HUDEP-2 (cell line): ENCODE measurements around the gene TMEM43.
"Not testable (repeated sequence)": the region's sequence is repeated elsewhere in the genome, so short reads cannot be mapped to it uniquely, and the experiment has no call there.

Experiments
- DNase-seq, 76 experiments: peaks; one replicate each; lab custom pipeline; 2025; ENCODE audit not compliant: unreplicated experiment in 76 of 76; lab: John Stamatoyannopoulos, UW

Gene TMEM43, protein sequence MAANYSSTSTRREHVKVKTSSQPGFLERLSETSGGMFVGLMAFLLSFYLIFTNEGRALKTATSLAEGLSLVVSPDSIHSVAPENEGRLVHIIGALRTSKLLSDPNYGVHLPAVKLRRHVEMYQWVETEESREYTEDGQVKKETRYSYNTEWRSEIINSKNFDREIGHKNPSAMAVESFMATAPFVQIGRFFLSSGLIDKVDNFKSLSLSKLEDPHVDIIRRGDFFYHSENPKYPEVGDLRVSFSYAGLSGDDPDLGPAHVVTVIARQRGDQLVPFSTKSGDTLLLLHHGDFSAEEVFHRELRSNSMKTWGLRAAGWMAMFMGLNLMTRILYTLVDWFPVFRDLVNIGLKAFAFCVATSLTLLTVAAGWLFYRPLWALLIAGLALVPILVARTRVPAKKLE

DNA sequence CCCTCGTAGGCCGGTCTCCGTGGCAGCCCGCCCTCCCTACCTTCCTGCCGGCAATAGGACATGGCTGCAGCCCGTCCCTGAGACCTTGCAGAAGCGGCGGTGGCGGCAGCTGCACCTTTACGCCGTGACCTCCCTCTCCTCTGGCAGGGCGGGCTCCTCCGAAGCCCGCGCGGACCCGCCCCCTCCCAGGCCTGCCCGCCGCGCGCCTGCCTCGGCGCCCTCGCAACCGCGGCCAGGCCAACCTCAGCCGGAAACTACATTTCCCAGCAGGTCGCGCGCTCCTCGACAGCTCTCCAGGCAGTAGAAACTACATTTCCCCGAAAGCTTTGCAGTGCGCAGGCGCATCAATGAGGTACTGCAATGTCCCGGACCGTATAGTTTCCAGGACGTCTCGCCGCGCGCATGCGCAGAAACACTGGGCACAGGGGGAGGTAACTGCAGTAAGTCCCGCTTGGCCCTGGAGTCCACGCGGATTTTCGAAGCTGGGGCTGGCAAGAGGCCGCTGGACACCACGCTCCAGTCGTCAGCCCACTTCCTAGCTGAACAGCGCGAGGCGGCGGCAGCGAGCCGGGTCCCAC is at the start of gene TMEM43, which contains the start of gene CHCHD4:
Gene TMEM43, plus strand, starts transcription at position 438 of the 578 bp plus-strand sequence. CDS start 142 bp downstream, outside the sequence.
Gene CHCHD4, minus strand, starts transcription at position 256 of the 578 bp plus-strand sequence. Its CDS starts 194 bp downstream, at position 62.
- DNase-seq = peak; percentile 58 to 98 (median 95)

DNA sequence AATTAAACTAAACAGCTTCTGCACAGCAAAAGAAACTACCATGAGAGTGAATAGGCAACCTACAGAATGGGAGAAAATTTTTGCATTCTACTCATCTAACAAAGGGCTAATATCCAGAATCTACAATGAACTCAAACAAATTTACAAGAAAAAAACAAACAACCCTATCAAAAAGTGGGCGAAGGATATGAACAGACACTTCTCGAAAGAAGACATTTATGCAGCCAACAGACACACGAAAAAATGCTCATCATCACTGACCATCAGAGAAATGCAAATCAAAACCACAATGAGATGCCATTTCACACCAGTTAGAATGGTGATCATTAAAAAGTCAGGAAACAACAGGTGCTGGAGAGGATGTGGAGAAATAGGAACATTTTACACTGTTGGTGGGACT is 49.6 kb upstream of the TMEM43 start:
- not testable (repeated sequence) for DNase-seq

DNA sequence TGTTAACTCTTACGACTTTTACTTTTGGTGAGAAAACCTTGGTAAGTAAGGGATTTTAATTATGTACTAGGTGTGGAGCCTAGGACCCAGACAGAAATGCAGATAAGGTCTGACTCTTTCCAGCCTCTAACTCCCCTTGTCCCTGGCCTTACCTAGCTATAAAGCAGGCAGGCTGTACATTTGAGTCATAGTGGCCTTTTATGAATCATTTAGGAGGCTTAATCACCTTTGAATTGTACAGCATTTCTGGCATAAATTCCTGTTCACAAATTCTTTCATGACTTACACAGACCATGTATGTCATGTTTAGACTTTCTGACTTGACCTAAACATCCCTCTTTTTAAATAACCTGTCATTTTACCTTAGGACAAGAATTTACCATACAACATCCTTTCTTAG is 47.5 kb upstream of the TMEM43 start:
- no peak for DNase-seq

DNA sequence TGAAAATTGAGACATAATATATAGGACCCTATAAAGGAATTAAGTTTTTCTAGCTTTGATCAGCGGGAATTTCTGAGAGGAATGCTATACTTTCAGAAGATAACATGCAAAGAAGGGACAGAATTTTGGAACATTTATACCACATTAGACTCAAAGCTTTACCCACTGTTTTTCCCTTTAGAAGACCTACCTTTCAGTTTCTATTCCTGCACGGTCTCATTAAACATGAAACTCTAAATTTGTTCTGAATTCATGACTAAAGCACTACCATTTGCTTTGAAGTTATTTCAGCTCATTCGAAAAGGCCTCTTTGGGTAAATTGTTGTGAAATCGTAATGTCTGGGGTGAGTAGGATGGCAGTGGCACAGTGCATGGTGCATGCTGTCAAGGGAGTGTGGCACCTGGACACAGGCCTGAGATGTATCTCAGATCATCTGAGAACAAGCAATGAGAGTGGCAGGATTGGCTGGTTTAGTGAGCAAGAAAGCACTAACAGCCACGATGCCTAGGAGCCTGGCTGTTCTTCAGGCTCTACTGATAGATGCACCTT is 42.7 kb upstream of the TMEM43 start:
- DNase-seq = no peak

DNA sequence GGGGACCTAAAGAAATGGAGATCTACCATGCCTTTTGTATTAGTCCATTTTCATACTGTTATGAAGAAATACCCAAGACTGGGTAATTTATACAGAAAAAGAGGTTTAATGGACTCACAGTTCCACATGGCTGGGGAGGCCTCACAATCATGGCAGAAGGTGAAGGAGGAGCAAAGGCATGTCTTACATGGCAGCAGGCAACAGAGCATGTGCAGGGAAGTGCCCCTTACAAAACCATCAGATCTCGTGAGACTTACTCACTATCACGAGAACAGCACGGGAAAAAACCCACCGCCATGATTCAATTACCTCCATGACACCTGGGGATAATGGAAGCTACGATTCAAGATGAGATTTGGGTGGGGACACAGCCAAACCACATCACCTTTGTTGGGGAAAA is 37.4 kb upstream of the TMEM43 start:
- not testable (repeated sequence) for DNase-seq

DNA sequence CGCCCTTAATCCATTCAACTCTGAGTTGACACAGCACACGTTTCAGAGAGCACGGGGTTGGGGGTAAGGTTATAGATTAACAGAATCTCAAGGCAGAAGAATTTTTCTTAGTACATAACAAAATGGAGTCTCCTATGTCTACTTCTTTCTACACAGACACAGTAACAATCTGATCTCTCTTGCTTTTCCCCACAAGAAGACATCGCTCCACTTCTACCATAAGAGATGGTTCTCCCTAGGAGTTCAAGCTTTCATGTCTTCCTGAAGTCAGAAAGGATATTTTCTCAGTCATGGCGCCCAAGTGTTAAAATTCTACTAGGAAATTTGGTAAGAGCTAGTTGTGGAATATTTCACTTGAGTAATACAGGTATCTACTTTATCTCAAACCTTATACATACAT is 32.9 kb upstream of the TMEM43 start:
- DNase-seq = not testable (repeated sequence)

DNA sequence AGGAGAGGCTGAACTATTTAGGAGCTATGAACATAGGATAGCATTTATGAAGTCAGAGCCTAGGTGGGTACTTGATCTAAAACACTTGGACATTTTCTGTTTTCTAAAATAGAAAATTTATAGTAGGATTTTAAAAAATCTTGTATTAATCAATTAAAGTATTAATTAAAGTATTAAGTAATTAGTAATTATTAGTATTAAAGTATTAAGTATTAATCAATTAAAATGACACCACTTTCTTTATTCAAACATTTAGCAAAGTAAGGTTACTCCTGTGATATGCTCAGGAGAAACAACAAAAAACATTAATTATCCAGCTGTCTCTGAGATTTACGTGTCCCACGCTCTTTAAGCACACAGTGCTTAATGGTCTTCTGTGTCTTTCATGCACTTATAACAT is 32.4 kb upstream of the TMEM43 start:
- no peak for DNase-seq

DNA sequence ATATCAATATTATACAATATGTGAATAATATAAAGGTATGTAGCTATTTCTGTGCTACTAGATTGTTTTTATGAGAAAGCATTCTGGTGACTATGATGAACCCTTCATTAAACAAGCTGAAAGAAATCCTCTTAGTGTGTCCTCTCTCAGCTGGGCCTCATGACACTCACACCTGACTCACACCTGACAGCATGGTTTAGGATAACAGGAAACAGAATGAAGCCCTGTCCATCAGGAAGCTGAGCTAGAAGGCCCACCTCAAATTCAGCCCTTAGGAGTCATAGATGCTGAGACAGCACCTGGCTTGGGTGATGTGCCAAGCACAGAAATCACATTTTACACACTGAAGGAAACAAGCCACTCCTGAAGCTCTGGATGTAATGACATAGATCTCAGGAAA is 31.0 kb upstream of the TMEM43 start:
- DNase-seq = no peak

DNA sequence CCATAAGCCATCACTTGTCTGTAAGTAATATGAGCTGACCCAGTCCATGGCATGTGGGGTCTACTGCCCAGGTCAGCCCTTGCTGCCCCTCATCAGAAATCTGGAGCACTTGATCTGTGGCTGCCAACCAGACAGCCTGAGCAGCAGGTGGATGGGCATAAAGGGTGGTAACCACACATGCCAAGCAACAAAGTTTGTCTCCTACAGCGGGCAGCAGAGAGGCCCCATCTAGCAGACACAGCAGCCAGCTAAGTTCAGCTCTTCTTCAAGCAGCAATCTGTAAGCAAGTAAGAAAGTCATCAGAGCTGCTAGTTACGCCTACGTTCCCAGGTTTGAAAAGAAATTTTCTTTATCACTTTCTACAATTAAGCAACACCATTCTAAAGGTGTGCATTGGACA is 28.1 kb upstream of the TMEM43 start:
- DNase-seq = no peak

DNA sequence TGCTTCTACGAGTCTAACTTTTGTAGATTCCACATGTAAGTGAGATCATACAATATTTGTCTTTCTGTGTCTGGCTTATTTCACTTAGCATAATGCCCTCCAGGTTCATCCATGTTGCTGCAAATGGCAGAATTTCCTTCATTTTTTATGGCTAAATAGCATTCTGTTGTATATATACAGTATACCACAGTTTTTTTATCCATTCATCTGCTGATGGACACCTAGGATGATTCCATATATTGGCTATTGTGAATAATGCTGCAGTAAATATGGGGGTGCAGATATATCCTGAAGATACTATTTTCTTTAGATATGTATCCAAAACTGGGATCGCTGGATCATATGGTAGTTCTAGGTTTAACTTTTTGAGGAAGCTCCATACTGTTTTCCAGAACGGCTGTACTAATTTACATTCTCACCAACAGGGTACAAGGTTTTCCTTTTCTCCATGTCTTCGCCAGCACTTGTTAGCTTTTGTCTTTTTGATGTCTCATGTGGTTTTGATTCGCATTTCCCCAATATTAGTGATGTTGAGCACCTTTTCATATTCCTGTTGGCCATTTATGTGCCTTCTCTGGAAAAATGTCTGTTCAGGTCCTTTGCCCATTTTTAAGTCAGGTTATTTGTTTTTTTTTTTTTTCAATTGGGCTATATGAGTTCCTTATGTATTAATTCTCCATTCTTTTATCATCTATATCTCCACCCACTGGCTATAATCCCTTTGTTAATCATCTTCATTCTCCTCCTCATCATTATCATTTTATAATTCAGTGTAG is 27.0 kb upstream of the TMEM43 start:
- DNase-seq = no peak

DNA sequence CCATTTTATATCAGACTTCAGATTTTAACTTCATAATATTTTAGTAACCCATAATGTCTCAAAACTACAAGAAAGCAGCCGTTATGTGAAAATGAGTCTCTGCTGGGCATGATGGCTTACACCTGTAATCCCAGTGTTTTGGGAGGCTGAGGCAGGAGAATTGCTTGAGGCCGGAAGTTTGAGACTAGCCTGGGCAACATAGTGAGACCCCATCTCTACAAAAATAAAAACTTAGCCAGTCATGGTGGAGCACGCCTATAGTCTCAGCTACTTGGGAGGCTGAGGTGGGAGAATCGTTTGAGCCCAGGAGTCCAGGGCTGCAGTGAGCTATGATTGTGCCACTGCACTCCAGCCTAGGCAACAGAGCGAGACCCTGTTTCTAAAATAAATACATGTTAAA is 15.0 kb upstream of the TMEM43 start:
- DNase-seq = not testable (repeated sequence)

DNA sequence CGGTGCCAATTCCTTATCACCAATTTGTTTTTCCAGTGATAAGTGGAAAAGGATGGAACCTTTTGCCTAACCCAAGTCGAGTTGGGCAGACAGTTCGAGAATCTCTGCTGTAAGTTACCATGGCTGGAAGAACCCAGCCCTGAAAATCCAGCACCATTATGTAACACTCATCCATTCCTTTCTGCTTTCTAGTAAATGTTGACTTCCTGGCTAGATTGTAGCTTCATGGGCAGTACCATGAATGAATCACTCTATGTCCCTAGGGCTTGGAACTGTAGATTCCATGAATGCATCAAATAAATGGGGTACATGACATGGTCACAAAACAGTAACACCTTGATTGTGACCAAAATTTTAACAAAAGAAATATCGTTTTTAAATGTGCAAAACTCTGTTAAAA is 14.2 kb upstream of the TMEM43 start:
- no peak for DNase-seq

DNA sequence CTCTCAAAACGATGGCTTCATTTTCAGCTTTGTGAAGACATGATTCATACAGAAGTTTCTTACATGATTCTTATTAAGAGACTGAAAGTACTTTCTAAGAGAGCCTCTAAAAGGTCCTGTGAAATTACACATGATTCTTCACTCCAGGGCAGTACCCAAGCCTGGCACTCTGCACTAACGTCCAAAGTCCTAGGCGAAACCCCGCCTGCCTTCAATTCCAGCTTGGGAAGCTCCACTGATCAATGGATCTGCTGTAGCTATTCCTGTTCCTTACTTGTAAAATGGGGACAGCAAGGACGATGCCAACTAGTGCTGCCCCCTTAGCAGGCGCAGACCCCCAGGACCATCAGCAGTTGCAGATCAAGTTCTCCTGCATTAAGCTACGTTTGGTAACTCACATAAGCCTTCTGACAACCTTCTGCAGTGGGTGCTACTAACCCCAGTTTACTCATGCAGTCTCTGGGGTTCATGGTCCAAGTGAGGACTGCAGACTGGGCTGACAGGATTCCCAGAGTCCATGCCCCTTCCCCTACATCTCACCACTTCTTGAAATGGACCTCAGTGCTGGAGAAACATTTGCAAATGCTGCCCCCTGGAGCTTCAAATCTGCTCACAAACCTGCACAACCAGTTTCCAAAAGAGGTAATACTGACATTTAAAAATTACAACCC is 10.8 kb upstream of the TMEM43 start:
- DNase-seq = no peak

DNA sequence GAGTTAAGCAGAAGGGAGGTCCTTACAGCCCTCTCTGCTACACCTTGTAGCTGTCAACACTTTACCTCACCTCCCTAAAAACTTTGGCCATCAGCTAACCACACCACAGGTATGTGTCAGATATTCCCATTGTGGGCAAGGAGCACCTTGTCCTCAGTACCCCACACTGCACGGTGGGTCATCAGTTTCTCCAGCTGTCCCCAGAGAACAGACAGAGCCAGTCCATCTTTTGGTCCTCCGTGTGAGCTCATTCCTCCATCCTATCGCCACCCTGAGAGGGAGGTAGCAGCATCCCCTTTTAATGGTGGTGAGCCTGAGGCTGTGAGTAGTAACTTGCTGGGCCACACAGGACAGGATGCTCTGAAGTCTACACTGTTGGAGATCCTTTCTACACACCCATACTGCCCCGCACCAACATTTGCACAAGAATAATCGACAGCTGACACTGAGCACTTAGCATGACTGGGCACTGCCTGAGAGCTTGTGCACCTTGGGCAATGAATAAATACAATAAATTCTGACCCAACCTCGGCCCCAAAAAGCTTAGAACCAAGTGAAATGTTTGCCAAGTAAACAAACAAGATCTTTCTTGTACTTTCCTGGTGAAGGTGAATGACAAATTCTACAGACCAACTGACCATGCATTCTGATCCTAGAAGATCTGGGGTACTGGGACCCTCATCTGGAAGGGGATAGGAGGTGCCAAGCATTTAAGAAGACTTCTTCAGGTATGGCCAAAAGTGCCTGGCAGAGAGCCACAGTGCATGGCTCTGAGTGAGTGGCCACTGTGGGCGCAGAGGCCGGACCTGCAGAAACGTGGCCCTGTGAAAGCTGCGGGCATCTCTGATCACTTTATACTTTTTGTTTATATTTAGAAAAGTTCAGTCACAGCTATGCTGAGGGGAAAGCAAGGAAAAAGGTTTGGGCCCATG is 7.1 kb upstream of the TMEM43 start:
- no peak for DNase-seq

DNA sequence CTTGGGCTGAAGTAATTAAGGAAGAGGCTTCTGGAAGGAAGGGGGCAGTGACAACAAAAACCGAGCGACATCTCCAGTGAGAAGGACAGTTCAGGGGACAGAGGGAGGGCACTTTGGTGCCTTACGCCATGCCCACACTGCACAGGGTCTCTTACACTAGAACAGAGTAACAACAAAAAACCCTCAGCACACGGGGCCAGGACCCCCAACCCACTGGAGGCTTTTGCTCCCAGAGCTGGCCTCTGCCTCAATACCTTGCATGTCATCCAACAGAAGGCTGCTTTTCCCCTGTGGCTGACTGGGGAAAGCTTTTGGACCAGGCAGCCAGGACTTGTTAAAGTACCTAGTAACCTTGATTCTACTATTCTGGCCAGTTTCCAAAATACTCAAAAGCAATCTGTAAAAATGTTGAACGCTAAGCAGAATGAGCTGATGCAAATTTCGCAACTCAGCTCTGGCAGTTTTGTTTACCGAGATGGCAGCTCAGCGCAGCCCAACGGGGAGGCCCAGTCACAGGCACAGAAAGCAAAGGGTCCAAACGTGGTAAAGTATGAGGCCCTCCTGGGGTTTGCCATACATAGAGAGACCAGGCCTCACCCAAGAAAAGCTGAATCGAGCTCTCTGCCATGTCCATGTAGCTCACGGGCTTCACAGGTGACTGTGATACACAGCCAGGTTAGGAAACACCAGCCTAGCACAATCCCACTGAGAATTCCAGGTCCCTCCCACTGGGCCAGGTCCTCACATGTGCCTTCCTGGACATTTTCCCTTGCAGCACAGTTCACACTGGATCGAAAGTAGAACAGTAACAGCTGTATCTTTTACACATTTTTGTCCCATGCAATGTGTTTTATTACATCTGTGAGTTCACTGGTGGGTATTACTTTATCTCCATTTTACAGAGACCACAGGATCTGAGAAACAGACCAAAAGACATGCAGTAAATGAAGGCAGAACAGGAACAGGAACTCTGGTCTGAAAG is 6.2 kb upstream of the TMEM43 start:
- DNase-seq = no peak

DNA sequence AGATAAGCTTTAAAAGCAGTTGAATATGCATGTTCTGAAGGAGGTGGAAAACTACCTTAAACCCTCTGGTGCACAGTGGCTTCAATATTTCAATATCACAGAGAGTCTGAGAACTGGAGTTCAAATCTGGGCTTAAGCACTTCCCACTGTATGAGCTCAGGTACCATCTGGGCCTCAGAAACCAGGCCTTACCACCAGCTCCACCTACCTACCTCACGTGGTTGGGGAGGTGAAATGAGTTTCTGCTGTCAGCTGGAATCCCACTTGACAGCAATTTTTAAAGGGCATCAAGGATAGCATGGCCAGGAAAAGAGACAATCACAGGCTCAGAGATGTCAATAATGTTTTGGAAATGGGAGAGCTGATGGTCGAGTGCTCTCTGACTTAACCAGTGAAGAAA is 5.2 kb upstream of the TMEM43 start:
- DNase-seq = no peak

DNA sequence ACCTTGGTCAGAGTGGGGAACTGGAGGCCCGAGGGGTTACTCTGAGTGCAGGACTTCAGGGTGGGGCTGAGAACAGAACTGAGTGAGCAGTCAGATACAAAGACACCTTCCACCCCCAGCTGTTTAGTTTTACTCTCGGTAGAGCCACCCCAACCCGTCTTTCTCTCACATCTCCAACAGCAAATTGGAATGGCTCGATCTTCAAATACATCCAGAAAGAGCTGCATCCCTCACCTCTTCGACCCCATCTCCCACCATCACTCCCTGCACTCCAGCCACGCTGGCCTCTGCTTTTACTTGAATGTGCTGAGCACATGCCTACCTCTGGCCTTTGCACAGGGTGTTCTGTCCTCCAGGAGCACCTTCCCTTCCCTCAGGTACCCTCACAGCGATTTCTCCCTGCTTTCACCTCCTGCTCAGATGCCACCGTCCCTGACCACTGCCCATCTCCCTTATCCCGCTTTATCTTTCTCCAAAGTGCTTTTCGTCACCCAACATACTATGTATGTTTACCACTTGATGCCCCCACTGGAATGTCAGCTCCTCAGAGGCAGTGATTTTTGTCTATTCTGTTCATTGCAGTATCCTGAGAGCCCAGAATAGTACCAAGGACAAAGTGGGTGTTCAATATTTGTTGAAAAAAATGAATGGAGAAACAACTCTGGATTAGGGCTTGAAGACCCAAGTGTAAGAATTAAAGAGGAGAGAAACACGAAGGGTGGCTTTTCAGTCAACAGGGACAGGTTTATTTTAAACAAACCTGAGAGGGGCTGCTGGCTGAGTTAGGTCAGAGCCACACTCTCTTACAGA is 4.5 kb upstream of the TMEM43 start:
- no peak for DNase-seq
